ENCODE data around the gene RAD21L1. TPM values are rescaled to one million over a fixed set of nuclear protein-coding genes. Genes with fewer than 3 reads are reported as not detected.
A peak's percentile ranks its signal among the peaks of the same experiment; 100 is the strongest.

RAD21L1 gene
- total RNA-seq, 2 donors from 2014 or later, result not detected

DNA sequence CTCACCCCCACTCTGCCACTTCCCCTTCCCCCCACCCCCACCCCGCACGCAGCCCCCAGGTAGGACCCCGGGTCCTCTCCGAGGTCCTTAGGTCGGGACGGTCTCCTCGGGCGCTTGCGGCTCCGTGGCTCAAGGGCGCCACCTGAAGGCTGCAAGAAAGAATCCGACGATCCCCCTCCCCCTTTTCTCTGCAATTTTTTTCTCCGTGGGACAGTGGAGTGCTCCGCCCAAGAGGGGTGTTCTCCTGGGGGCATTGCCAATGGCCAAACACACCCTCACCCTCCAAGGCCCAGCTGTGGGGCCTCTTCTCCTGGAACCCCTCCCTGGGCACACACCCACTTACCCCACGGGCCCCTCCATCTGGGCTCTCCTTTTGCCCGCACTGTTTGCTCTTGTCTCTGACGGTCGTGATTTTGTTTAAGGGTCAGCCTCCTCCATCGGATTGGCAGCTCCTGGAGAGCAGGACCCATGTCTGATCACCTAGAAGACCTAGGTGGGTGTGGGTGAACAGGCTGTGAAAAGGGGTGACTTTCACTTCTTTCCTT is 40.0 kb upstream of the RAD21L1 start:
- Histone ChIP-seq H3K36me3 (no peaks in the 10 kb centered on the region), H3K9me3 (no peaks in the 10 kb centered on the region), H3K4me1 (peaks cover 0 to 42% of the 10 kb centered on the region in 2 donors), H3K27ac (peak overlapping the region; percentile 35 to 60), H3K27me3 (no peaks in the 10 kb centered on the region), H3K4me3 (peak overlapping the region; percentile 52 to 67)
- DNase-seq (ENCODE audit: low spot score), result no peak
- TF ChIP-seq, protein P1, sequence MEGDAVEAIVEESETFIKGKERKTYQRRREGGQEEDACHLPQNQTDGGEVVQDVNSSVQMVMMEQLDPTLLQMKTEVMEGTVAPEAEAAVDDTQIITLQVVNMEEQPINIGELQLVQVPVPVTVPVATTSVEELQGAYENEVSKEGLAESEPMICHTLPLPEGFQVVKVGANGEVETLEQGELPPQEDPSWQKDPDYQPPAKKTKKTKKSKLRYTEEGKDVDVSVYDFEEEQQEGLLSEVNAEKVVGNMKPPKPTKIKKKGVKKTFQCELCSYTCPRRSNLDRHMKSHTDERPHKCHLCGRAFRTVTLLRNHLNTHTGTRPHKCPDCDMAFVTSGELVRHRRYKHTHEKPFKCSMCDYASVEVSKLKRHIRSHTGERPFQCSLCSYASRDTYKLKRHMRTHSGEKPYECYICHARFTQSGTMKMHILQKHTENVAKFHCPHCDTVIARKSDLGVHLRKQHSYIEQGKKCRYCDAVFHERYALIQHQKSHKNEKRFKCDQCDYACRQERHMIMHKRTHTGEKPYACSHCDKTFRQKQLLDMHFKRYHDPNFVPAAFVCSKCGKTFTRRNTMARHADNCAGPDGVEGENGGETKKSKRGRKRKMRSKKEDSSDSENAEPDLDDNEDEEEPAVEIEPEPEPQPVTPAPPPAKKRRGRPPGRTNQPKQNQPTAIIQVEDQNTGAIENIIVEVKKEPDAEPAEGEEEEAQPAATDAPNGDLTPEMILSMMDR (IDR thresholded peaks at IDR 0.05), result peak; percentile 60 to 75

DNA sequence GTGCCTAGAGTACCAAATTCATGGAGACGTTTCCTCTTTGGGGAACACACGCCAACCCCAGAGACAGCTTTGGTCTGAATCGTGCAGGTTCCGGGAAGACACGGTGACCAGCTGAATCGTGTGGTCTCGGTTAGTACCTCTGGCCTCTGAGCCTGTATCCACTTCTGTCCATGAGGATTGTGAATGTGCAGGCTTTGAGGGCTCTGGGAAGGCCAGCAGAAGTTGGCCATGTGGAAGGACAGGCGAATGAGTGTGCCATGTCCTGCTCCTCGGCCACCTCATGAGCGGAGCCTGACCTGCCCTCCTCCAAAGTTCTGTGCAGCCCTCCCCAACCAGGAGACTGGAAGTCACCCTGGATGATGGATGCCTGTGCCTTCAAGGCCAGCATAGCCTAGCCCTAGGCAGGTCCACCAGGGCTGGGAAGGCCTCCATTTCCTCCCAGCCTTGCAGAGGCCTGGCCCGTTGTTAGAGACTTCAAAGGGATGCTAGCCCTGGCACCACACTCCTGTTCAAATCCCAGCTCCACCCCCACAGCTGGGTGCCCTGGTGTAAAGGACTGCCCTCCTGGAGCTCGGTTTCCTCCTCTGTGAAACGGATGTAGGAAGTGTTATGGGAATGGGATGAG is 39.4 kb upstream of the RAD21L1 start:
- Histone ChIP-seq H3K36me3 (no peaks in the 10 kb centered on the region), H3K4me1 (peaks cover 0 to 43% of the 10 kb centered on the region in 2 donors), H3K27me3 (no peaks in the 10 kb centered on the region), H3K4me3 (no peak overlapping the region), H3K27ac (no peak overlapping the region), H3K9me3 (no peaks in the 10 kb centered on the region)
- TF ChIP-seq, protein P1 (IDR thresholded peaks at IDR 0.05), result no peak
- no peak for DNase-seq (ENCODE audit: low spot score)

DNA sequence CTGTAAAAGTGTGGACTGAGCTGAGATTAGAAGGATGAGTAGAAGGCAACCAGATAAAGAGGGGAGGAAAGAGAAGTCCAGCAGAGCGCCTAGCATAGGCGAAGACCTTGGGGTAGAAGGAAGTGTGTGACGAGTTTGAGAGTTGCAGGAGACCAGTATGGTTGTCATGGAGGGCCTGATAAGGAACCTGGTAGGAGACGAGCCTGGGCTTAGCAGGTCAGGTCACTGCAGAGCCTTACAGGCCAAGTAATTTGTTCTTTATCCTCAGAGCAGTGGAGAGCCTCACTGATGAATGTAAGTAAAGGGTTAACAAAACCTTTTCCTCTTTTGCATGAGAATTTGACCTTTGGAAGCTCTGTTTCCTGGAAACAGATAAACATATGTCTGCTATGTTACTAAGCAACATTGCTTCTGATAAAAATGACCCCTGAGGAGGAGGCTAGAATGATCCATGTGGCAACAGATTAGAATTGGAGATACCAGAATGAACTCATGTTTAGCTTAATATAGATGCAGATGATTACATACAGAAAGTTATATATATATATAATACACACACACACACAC is 38.2 kb upstream of the RAD21L1 start:
- no peak overlapping the region for H3K27ac ChIP-seq
- H3K36me3 ChIP-seq, result no peaks in the 10 kb centered on the region
- TF ChIP-seq, protein P1 (IDR thresholded peaks at IDR 0.05), result no peak
- no peaks in the 10 kb centered on the region for H3K9me3 ChIP-seq
- H3K4me1 ChIP-seq, result peaks cover 0 to 43% of the 10 kb centered on the region in 2 donors
- no peak for DNase-seq (ENCODE audit: low spot score)
- H3K27me3 ChIP-seq, result no peaks in the 10 kb centered on the region
- H3K4me3 ChIP-seq, result no peak overlapping the region

DNA sequence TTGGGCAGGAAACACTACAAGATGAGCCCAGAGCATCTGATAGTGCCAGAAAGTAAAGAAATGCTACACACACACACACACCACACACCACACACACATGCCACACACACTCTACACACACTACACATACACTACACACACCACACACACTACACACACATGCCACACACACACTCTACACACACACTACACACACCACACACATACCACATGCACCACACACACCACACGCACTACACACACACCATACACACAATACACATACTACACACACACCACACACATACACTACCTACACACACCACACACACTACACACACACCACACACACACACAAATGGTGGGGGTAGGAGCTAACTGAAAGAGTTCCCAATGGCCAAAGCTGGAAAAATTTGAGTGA is 37.5 kb upstream of the RAD21L1 start:
- H3K9me3 ChIP-seq, result no peaks in the 10 kb centered on the region

DNA sequence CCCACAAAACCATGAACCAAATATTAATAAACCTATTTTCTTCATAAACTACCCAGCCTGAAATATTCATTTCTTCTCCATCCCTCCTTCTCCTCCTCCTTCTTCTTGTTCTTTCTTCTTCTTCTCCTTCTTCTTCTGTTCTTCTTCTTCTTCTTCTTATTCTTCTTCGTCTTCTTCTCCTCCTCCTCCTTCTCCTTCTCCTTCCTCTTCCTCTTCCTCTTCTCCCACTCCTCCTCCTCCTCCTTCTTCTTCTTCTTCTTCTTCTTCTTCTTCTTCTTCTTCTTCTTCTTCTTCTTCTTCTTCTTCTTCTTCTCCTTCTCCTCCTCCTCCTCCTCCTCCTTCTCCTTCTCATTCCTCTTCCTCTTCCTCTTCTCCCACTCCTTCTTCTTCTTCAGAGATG is 36.0 kb upstream of the RAD21L1 start:
- Histone ChIP-seq H3K36me3 (no peaks in the 10 kb centered on the region), H3K4me1 (peaks cover 0 to 30% of the 10 kb centered on the region in 2 donors), H3K9me3 (no peaks in the 10 kb centered on the region), H3K27me3 (no peaks in the 10 kb centered on the region), H3K4me3 (no peak overlapping the region), H3K27ac (no peak overlapping the region)
- DNase-seq (ENCODE audit: low spot score), result no peak
- TF ChIP-seq, protein P1 (IDR thresholded peaks at IDR 0.05), result no peak

More for the DNA sequence above, 37.5 kb upstream of the RAD21L1 start:
- Histone ChIP-seq H3K4me1 (peaks cover 0 to 43% of the 10 kb centered on the region in 2 donors), H3K27ac (no peak overlapping the region), H3K27me3 (no peaks in the 10 kb centered on the region), H3K4me3 (no peak overlapping the region), H3K36me3 (no peaks in the 10 kb centered on the region)
- DNase-seq (ENCODE audit: low spot score), result no peak
- TF ChIP-seq, protein P1 (IDR thresholded peaks at IDR 0.05), result no peak

Measured in right atrium auricular region (tissue), 2 donors.